ENCODE measurements around the gene KIF26B.

The KIF26B gene

GRCh38 chr1:245245021-245245667 is 90.4 kb downstream of the KIF26B start:
- no peak for DNase-seq

- DNase-seq, result no peak
Observed at GRCh38 chr1:245246433-245246832, 91.6 kb downstream of the KIF26B start.

- no peak for DNase-seq
Observed at GRCh38 chr1:245247356-245247755, 92.6 kb downstream of the KIF26B start.

- no peak for DNase-seq
Observed at GRCh38 chr1:245247801-245248200, 93.0 kb downstream of the KIF26B start.

GRCh38 chr1:245248231-245248731 is 93.5 kb downstream of the KIF26B start:
- no peak for DNase-seq

- DNase-seq, result no peak
Observed at GRCh38 chr1:245255783-245256182, 101.0 kb downstream of the KIF26B start.

GRCh38 chr1:245256528-245256927 is 101.7 kb downstream of the KIF26B start:
- no peak for DNase-seq

GRCh38 chr1:245258271-245258920 is 103.6 kb downstream of the KIF26B start:
- DNase-seq, result no peak

GRCh38 chr1:245260110-245260882 is 105.5 kb downstream of the KIF26B start:
- no peak for DNase-seq

- no peak for DNase-seq
Observed at GRCh38 chr1:245260883-245261282, 106.1 kb downstream of the KIF26B start.

- no peak for DNase-seq
Observed at GRCh38 chr1:245261786-245262185, 107.0 kb downstream of the KIF26B start.

- no peak for DNase-seq
Observed at GRCh38 chr1:245263529-245264095, 108.8 kb downstream of the KIF26B start.

- no peak for DNase-seq
Observed at GRCh38 chr1:245264226-245264625, 109.4 kb downstream of the KIF26B start.

GRCh38 chr1:245266105-245266504 is 111.3 kb downstream of the KIF26B start:
- no peak for DNase-seq

GRCh38 chr1:245270063-245270462 is 115.3 kb downstream of the KIF26B start:
- DNase-seq, result no peak

GRCh38 chr1:245270972-245271371 is 116.2 kb downstream of the KIF26B start:
- DNase-seq, result no peak

GRCh38 chr1:245272676-245273075 is 117.9 kb downstream of the KIF26B start:
- DNase-seq, result no peak

- no peak for DNase-seq
Observed at GRCh38 chr1:245276445-245276844, 121.7 kb downstream of the KIF26B start.

GRCh38 chr1:245277276-245277675 is 122.5 kb downstream of the KIF26B start:
- DNase-seq, result no peak

- no peak for DNase-seq
Observed at GRCh38 chr1:245278846-245279245, 124.1 kb downstream of the KIF26B start.

- DNase-seq, result no peak
Observed at GRCh38 chr1:245279346-245279745, 124.6 kb downstream of the KIF26B start.

GRCh38 chr1:245283001-245283400 is 128.2 kb downstream of the KIF26B start:
- no peak for DNase-seq

- no peak for DNase-seq
Observed at GRCh38 chr1:245285168-245285567, 130.4 kb downstream of the KIF26B start.

All from CD4-positive, alpha-beta T cell treated with Interleukin-21 for 1 hour (primary cell).